Lower lobe of right lung (tissue), 2 donors: ENCODE measurements around the gene WDR27. TPM values are rescaled to one million over a fixed set of nuclear protein-coding genes. Genes with fewer than 3 reads are reported as not detected.

Experiments used
- ATAC-seq, 2 donors: fragments of 200-7000 bp; cut with Tn5 transposase; one replicate each; pipeline ENCODE4 v1.9.1; 2020 to 2022; ENCODE audit warnings: mild to moderate bottlenecking in 2 of 2, moderate library complexity in 2 of 2
- DNase-seq: peaks from one replicate; pipeline ENCODE4 v3.0.0-alpha.2; 2020
- H3K27ac ChIP-seq: fragments of 200-600 bp; one replicate; pipeline ENCODE4 v1.8.0; 2022
- H3K27me3 ChIP-seq: fragments of 200-600 bp; one replicate; pipeline ENCODE4 v1.8.0; 2022; ENCODE audit warnings: low read depth
- H3K36me3 ChIP-seq: fragments of 200-600 bp; one replicate; pipeline ENCODE4 v1.8.0; 2022; ENCODE audit warnings: mild to moderate bottlenecking
- H3K4me1 ChIP-seq: fragments of 200-600 bp; one replicate; pipeline ENCODE4 v1.8.0; 2022
- H3K4me3 ChIP-seq: fragments of 200-600 bp; one replicate; pipeline ENCODE4 v1.8.0; 2022; ENCODE audit warnings: mild to moderate bottlenecking
- H3K9me3 ChIP-seq: fragments of 200-600 bp; one replicate; pipeline ENCODE4 v1.8.0; 2022
- CTCF ChIP-seq: fragments of 200-600 bp; IDR thresholded peaks from one replicate; pipeline ENCODE4 v1.8.0; 2022; ENCODE audit warnings: antibody characterized with exemption, mild to moderate bottlenecking
- intact Hi-C: fragments of 100-400 bp; cut with DNase I; formaldehyde crosslinking; loops from one replicate; pipeline ENCODE4 v1.11.0; 2022
- total RNA-seq: library from RNA; stranded (reverse); fragmentation: NEBNext Ultra II Directional; extraction: Animal tissue kit (Norgen Biotek cat#: 25700); gene quantifications from one replicate; pipeline ENCODE4 v1.2.1, GENCODE V29; 2021
- donor health status: DM: no; HTN: yes; CAD: no; lungs with severe emphysema.

The WDR27 gene
- total RNA-seq, 1 donor from 2014 or later = 38.0 TPM

DNA sequence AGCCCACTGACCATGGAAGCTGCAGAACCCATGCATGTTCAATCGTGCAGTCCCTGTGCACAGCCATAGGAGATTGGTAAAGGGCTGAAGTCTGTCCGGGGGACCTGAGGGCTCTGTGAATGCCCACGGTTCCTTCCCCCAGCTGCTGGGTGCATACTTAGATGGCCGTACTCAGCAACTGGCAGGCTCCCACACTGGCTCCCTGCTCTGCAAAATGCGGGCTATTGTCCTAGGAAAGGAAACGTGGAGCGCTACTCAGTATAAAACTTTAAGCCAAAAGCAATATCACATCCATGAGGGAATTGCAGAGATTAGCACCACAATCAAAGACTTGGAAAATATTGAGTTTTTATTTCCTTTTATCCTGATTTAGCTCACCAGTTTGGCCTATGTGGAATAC, 202.0 kb downstream of the WDR27 start:
- Histone ChIP-seq H3K36me3 (no peaks in the 10 kb centered on the region), H3K27me3 (no peaks in the 10 kb centered on the region), H3K27ac (no peak overlapping the region), H3K4me3 (no peak overlapping the region), H3K4me1 (no peaks in the 10 kb centered on the region), H3K9me3 (no peaks in the 10 kb centered on the region)
- TF ChIP-seq CTCF = no peak
- intact Hi-C loops = no loop called here
- peak in 1 of 2 donors; percentile 39 for ATAC-seq
- DNase-seq = no peak

- intact Hi-C loops = no loop called here
Measured at GRCh38 chr6:169498916-169499513, 202.8 kb downstream of the WDR27 start.

DNA sequence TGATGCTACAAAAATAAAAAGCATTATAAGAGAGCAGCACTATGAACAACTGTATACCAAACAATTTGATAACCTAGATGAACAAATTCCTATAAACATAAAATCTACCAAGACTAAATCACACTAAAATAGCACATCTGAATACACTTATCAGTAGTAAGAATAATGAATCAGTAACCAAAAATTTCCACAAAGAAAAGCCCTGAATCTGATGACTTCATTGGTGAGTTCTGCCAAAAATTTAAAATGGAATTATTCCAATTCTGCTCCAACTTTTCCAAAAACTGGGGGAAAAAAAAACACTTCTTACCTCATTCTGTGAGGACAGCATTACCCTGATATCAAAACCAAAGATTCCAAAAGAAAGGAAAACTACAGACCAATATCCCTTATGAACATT, 206.2 kb downstream of the WDR27 start:
- Histone ChIP-seq H3K36me3 (no peaks in the 10 kb centered on the region), H3K4me3 (no peak overlapping the region), H3K4me1 (no peaks in the 10 kb centered on the region), H3K27ac (no peak overlapping the region), H3K9me3 (no peaks in the 10 kb centered on the region), H3K27me3 (no peaks in the 10 kb centered on the region)
- TF ChIP-seq CTCF = no peak
- DNase-seq (no peak), ATAC-seq (no peak)
- intact Hi-C loops = no loop called here

More at GRCh38 chr6:169498916-169499513, 202.8 kb downstream of the WDR27 start:
- no peak for TF ChIP-seq CTCF
- Histone ChIP-seq H3K4me3 (no peak overlapping the region), H3K9me3 (no peaks in the 10 kb centered on the region), H3K36me3 (no peaks in the 10 kb centered on the region), H3K27ac (no peak overlapping the region), H3K27me3 (no peaks in the 10 kb centered on the region), H3K4me1 (no peaks in the 10 kb centered on the region)
- ATAC-seq (peak in 1 of 2 donors; percentile 17), DNase-seq (no peak)

- intact Hi-C loops = no loop called here
- Histone ChIP-seq H3K36me3 (no peaks in the 10 kb centered on the region), H3K27me3 (no peaks in the 10 kb centered on the region), H3K4me1 (no peaks in the 10 kb centered on the region), H3K4me3 (no peak overlapping the region), H3K27ac (no peak overlapping the region), H3K9me3 (no peaks in the 10 kb centered on the region)
- no peak for TF ChIP-seq CTCF
- ATAC-seq (no peak), DNase-seq (no peak)
Measured at GRCh38 chr6:169494038-169494437, 207.8 kb downstream of the WDR27 start.

DNA sequence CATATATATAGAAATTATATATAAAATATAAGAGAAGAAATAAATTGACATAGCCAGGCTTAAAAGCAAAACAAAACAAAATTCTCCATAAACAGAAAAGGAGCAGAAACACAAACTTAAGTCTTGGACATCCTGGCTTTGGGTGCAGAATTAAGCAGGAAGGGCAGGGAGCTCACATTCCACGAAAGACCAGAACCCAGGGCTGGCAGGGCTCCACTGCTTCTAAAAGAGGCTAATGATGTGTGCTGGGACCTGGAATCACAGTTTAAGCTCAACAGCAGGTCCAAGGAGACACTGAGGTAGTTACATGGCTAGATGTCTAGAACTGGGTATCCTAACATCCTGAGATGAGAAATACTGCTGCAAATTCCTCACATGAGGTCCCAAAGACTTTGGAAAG, 210.3 kb downstream of the WDR27 start:
- Histone ChIP-seq H3K27ac (no peak overlapping the region), H3K4me1 (peaks cover 9% of the 10 kb centered on the region), H3K9me3 (no peaks in the 10 kb centered on the region), H3K27me3 (no peaks in the 10 kb centered on the region), H3K4me3 (no peak overlapping the region), H3K36me3 (no peaks in the 10 kb centered on the region)
- no peak for DNase-seq
- ATAC-seq = no peak
- intact Hi-C loops = no loop called here
- TF ChIP-seq CTCF = no peak

GRCh38 chr6:169490830-169491229, 211.0 kb downstream of the WDR27 start:
- Histone ChIP-seq H3K4me3 (no peak overlapping the region), H3K27ac (no peak overlapping the region), H3K27me3 (no peaks in the 10 kb centered on the region), H3K9me3 (no peaks in the 10 kb centered on the region), H3K36me3 (no peaks in the 10 kb centered on the region), H3K4me1 (peaks cover 9% of the 10 kb centered on the region)
- no peak for DNase-seq
- intact Hi-C loops = no loop called here
- no peak for TF ChIP-seq CTCF
- no peak for ATAC-seq
